GM23338 (cell line): ENCODE data around the gene SRXN1. TPM values are rescaled to one million over a fixed set of nuclear protein-coding genes. Genes with fewer than 3 reads are reported as not detected.

Experiments used
- ATAC-seq: fragments of 200-7000 bp; cut with Tn5 transposase; 3 replicates; pipeline ENCODE4 v1.9.1; 2020
- DNase-seq: peaks from one replicate; pipeline ENCODE4 v3.0.0-alpha.2; 2015; ENCODE audit warnings: low spot score
- H2AFZ ChIP-seq: fragments of 200-600 bp; sonication (generic); 2 replicates; pipeline ENCODE4 v1.8.0; 2016; ENCODE audit warnings: antibody characterized with exemption, mild to moderate bottlenecking, moderate library complexity
- H3F3A ChIP-seq: fragments of 200-600 bp; sonication (generic); replicated peaks from 2 replicates; pipeline ENCODE4 v1.8.0; 2017; ENCODE audit warnings: antibody characterized with exemption, mixed run types, low read depth
- H3K27ac ChIP-seq: fragments of 200-600 bp; sonication (generic); 2 replicates; pipeline ENCODE4 v1.6.1; 2016; ENCODE audit warnings: low read depth
- H3K27me3 ChIP-seq: fragments of 200-600 bp; sonication (generic); 2 replicates; pipeline ENCODE4 v1.8.0; 2016; ENCODE audit warnings: mild to moderate bottlenecking, mixed run types, moderate library complexity; ENCODE audit not compliant: insufficient read depth
- H3K36me3 ChIP-seq: fragments of 200-600 bp; sonication (generic); 2 replicates; pipeline ENCODE4 v1.8.0; 2016; ENCODE audit warnings: mild to moderate bottlenecking; ENCODE audit not compliant: insufficient read depth
- H3K4me1 ChIP-seq: fragments of 200-600 bp; sonication (generic); 2 replicates; pipeline ENCODE4 v1.8.0; 2016; ENCODE audit warnings: mild to moderate bottlenecking, moderate library complexity; ENCODE audit not compliant: insufficient read depth
- H3K4me2 ChIP-seq: fragments of 200-600 bp; sonication (generic); 2 replicates; pipeline ENCODE4 v1.7.1; 2017; ENCODE audit warnings: mixed run types
- H3K4me3 ChIP-seq: fragments of 200-600 bp; sonication (generic); 2 replicates; pipeline ENCODE4 v1.6.1; 2016; ENCODE audit warnings: mixed run types
- H3K79me2 ChIP-seq: fragments of 200-600 bp; sonication (generic); replicated peaks from 2 replicates; pipeline ENCODE4 v1.8.0; 2017; ENCODE audit warnings: mild to moderate bottlenecking; ENCODE audit not compliant: insufficient read depth
- H3K9me2 ChIP-seq: fragments of 200-600 bp; sonication (generic); 2 replicates; pipeline ENCODE4 v1.8.0; 2017; ENCODE audit not compliant: insufficient read depth
- H4K20me1 ChIP-seq: fragments of 200-600 bp; sonication (generic); replicated peaks from 2 replicates; pipeline ENCODE4 v1.8.0; 2017; ENCODE audit warnings: mild to moderate bottlenecking; ENCODE audit not compliant: insufficient read depth
- H3K27ac Mint-ChIP-seq: 2 replicates; pipeline ENCODE4 v1.8.0; 2020; ENCODE audit warnings: inconsistent platforms, mild to moderate bottlenecking, moderate library complexity, mixed read lengths
- H3K27me3 Mint-ChIP-seq: 3 replicates; pipeline ENCODE4 v1.8.0; 2022; ENCODE audit warnings: low read depth, mild to moderate bottlenecking, moderate library complexity, mixed read lengths, inconsistent platforms; ENCODE audit not compliant: insufficient read depth, poor library complexity
- H3K36me3 Mint-ChIP-seq: 3 replicates; pipeline ENCODE4 v1.8.0; 2021; ENCODE audit warnings: low read depth, mild to moderate bottlenecking, inconsistent platforms, moderate library complexity, mixed read lengths
- H3K4me1 Mint-ChIP-seq: 3 replicates; pipeline ENCODE4 v1.8.0; 2020; ENCODE audit warnings: mild to moderate bottlenecking, inconsistent platforms, mixed read lengths
- H3K4me3 Mint-ChIP-seq: 3 replicates; pipeline ENCODE4 v1.8.0; 2021; ENCODE audit warnings: moderate library complexity, mild to moderate bottlenecking, inconsistent platforms, mixed read lengths
- H3K9me3 Mint-ChIP-seq: 3 replicates; pipeline ENCODE4 v1.8.0; 2020; ENCODE audit warnings: moderate library complexity, mild to moderate bottlenecking, inconsistent platforms, mixed read lengths
- CREB1 ChIP-seq: fragments of 250-450 bp; sonication (Bioruptor Pico); IDR thresholded peaks from 2 replicates; pipeline ENCODE4 v1.5.0; 2020; ENCODE audit warnings: low read depth, mild to moderate bottlenecking, moderate library complexity
- CTCF ChIP-seq, 2 experiments: fragments of 200-600 bp in 1 of 2; sonication (generic) in 1 of 2; conservative IDR thresholded peaks; 2 replicates each; pipeline versions ENCODE4 v1.5.1 to v1.6.1; 2016 to 2017; ENCODE audit warnings: antibody characterized with exemption in 2 of 2, low read depth in 2 of 2, mild to moderate bottlenecking in 2 of 2, moderate library complexity in 1 of 2
- ETS1 ChIP-seq: IDR thresholded peaks from 2 replicates; pipeline ENCODE4 v1.6.1; 2016; ENCODE audit warnings: antibody characterized with exemption
- EZH2 ChIP-seq: fragments of 200-600 bp; sonication (generic); IDR thresholded peaks from one replicate; pipeline ENCODE4 v1.8.0; 2017; ENCODE audit warnings: antibody characterized with exemption, mild to moderate bottlenecking, low read depth; ENCODE audit not compliant: unreplicated experiment
- JUNB ChIP-seq: IDR thresholded peaks from one replicate; pipeline ENCODE4 v1.6.1; 2016; ENCODE audit warnings: antibody characterized with exemption; ENCODE audit not compliant: unreplicated experiment
- NANOG ChIP-seq: IDR thresholded peaks from 2 replicates; pipeline ENCODE4 v1.6.1; 2016; ENCODE audit warnings: antibody characterized with exemption, borderline replicate concordance
- REST ChIP-seq: IDR thresholded peaks from one replicate; pipeline ENCODE4 v1.6.1; 2018; ENCODE audit warnings: antibody characterized with exemption; ENCODE audit not compliant: unreplicated experiment
- STAT1 ChIP-seq: IDR thresholded peaks from one replicate; pipeline ENCODE4 v1.6.1; 2016; ENCODE audit warnings: antibody characterized with exemption; ENCODE audit not compliant: unreplicated experiment
- polyA plus RNA-seq: library from polyadenylated mRNA; unstranded; fragments of >200 nt; fragmentation: Nextera tagmentation; extraction: Ambion mirVana; gene quantifications from 2 replicates; pipeline ENCODE4 v1.2.1, GENCODE V29; 2016
- total RNA-seq: library from RNA; depleted of rRNA; stranded (reverse); fragments of >200 nt; shearing (Covaris generic); gene quantifications from 2 replicates; pipeline ENCODE4 v1.2.3, GENCODE V29; 2014

Gene SRXN1
- total and polyA plus RNA-seq, 2 experiments from 2014 or later, result 8.4 to 26.6 TPM

GRCh38 chr20:689947-690346 lies 36.9 kb upstream of the SRXN1 start (continued):
- no peak for TF ChIP-seq CTCF (conservative IDR thresholded peaks at IDR 0.05; ENCODE audit: low read depth in 2 of 2)
- TF ChIP-seq STAT1, result no peak
- TF ChIP-seq REST, result no peak
- no peak for TF ChIP-seq CREB1 (CRISPR knock-in tag)
- TF ChIP-seq ETS1, result no peak
- TF ChIP-seq EZH2, result no peak
- TF ChIP-seq JUNB, result no peak

- ATAC-seq (peak; percentile 13; the same call in 1 of the 3 replicates), DNase-seq (no peak)
- no peaks in the 10 kb centered on the region for H3K9me3 Mint-ChIP-seq
- Histone ChIP-seq H3K4me2 (no peak overlapping the region), H2AFZ (peak overlapping the region; percentile 95), H3F3A (0 out of 2 replicates have a peak, but pooled peaks cover 4% of the 10 kb centered on the region), H3K27me3 (no peaks in the 10 kb centered on the region), H3K27ac (no peak overlapping the region), H3K4me3 (no peak overlapping the region), H3K79me2 (no peaks in the 10 kb centered on the region), H3K36me3 (no peaks in the 10 kb centered on the region), H3K4me1 (peaks cover 6% of the 10 kb centered on the region; the same call in 1 of the 2 replicates), H4K20me1 (no peaks in the 10 kb centered on the region), H3K9me2 (no peaks in the 10 kb centered on the region)
- H3K27ac Mint-ChIP-seq, result no peak overlapping the region
- H3K36me3 Mint-ChIP-seq, result no peaks in the 10 kb centered on the region
- no peak overlapping the region for H3K4me3 Mint-ChIP-seq
- H3K4me1 Mint-ChIP-seq, result peaks cover 21% of the 10 kb centered on the region
- TF ChIP-seq JUNB, result no peak
- no peak for TF ChIP-seq NANOG
- H3K27me3 Mint-ChIP-seq, result peaks cover 9% of the 10 kb centered on the region
Measured at GRCh38 chr20:689348-689747, 36.3 kb upstream of the SRXN1 start.
